HL-60 (cell line): Measurements from ENCODE around the gene EFR3B.

Experiments
- GABPA ChIP-seq: IDR thresholded peaks from 2 replicates; pipeline ENCODE4 v1.6.1; 2012; ENCODE audit warnings: low read depth
- POLR2AphosphoS5 ChIP-seq: IDR thresholded peaks from 2 replicates; pipeline ENCODE4 v1.6.1; 2012; ENCODE audit warnings: low read depth
- SPI1 ChIP-seq: IDR thresholded peaks from 2 replicates; pipeline ENCODE4 v1.6.1; 2012; ENCODE audit warnings: low read depth, mild to moderate bottlenecking, borderline replicate concordance
- TF ChIP-seq, protein P1 (sequence below): IDR thresholded peaks from one replicate; pipeline ENCODE4 v1.5.1; 2011; ENCODE audit warnings: low read length, control low read depth, inconsistent platforms; ENCODE audit not compliant: insufficient read depth
- TF ChIP-seq, protein P2 (sequence below): IDR thresholded peaks from 2 replicates; pipeline ENCODE4 v1.6.1; 2012; ENCODE audit warnings: low read depth; ENCODE audit not compliant: insufficient replicate concordance

DNA sequence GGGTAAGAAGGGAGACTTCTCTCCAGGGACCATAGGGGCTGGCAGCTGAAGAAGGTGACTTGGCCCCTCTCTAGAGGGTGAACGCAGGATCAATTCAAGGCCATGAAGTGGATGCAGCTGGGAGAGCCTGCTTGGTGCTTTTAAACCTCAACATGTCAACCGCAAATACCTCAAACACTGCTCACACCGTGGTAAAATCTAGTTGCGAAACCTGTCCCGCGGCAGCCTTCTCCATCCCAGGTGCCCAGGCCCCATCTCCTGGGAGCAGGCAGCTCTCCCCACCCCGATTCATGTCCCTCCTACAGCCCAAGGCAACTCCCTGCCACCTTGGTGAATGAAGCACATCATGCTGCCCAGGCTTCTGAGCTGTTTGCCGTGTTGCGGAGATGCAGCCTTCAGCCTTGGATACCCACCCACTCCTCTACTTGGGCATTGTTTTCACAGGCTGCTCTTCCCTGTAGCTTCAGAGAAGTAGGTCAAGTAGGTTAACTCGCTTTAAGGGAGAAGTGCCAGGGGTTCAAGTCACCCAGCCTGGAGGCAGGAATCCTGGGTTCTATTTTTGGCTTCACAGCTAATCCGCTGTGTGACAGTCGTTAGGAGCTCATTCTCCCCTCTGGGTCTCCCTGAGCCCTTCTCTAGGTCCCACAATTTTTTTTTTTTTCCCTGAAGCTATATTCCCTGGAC lies 6.2 kb upstream of the EFR3B start:
- TF ChIP-seq, protein P1, sequence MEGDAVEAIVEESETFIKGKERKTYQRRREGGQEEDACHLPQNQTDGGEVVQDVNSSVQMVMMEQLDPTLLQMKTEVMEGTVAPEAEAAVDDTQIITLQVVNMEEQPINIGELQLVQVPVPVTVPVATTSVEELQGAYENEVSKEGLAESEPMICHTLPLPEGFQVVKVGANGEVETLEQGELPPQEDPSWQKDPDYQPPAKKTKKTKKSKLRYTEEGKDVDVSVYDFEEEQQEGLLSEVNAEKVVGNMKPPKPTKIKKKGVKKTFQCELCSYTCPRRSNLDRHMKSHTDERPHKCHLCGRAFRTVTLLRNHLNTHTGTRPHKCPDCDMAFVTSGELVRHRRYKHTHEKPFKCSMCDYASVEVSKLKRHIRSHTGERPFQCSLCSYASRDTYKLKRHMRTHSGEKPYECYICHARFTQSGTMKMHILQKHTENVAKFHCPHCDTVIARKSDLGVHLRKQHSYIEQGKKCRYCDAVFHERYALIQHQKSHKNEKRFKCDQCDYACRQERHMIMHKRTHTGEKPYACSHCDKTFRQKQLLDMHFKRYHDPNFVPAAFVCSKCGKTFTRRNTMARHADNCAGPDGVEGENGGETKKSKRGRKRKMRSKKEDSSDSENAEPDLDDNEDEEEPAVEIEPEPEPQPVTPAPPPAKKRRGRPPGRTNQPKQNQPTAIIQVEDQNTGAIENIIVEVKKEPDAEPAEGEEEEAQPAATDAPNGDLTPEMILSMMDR, result no peak
- TF ChIP-seq, protein P2, sequence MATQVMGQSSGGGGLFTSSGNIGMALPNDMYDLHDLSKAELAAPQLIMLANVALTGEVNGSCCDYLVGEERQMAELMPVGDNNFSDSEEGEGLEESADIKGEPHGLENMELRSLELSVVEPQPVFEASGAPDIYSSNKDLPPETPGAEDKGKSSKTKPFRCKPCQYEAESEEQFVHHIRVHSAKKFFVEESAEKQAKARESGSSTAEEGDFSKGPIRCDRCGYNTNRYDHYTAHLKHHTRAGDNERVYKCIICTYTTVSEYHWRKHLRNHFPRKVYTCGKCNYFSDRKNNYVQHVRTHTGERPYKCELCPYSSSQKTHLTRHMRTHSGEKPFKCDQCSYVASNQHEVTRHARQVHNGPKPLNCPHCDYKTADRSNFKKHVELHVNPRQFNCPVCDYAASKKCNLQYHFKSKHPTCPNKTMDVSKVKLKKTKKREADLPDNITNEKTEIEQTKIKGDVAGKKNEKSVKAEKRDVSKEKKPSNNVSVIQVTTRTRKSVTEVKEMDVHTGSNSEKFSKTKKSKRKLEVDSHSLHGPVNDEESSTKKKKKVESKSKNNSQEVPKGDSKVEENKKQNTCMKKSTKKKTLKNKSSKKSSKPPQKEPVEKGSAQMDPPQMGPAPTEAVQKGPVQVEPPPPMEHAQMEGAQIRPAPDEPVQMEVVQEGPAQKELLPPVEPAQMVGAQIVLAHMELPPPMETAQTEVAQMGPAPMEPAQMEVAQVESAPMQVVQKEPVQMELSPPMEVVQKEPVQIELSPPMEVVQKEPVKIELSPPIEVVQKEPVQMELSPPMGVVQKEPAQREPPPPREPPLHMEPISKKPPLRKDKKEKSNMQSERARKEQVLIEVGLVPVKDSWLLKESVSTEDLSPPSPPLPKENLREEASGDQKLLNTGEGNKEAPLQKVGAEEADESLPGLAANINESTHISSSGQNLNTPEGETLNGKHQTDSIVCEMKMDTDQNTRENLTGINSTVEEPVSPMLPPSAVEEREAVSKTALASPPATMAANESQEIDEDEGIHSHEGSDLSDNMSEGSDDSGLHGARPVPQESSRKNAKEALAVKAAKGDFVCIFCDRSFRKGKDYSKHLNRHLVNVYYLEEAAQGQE, result no peak
- TF ChIP-seq POLR2AphosphoS5 (peak; percentile 53; the same call in 1 of the 2 replicates), GABPA (no peak), SPI1 (no peak)
